ENCODE measurements around the gene MTUS2. TPM values are rescaled to one million over a fixed set of nuclear protein-coding genes. Genes with fewer than 3 reads are reported as not detected.

MTUS2 gene
- total RNA-seq, 1 experiment from 2014 or later: 0.25 TPM

DNA sequence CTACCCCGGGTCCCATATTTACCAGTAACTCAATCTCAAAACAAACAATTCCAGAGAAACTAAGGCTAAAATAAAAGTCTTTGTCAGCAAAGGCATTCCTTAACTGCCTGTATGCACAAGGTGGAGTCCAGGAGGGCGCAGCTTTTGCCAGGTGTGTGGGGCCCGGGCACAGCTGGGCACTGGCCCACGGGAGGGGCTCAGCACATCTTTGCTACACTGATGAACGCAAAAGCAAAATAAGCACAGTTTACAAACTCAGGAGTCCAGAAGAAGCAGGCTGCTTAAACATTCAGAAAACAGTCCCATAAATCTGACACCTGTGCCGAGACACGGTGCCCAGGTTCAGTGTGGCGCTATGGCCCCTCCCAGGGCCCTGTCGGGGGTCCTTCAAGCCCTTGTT, 704.5 kb downstream of the MTUS2 start:
- no peak for DNase-seq (ENCODE audit: low spot score)

DNA sequence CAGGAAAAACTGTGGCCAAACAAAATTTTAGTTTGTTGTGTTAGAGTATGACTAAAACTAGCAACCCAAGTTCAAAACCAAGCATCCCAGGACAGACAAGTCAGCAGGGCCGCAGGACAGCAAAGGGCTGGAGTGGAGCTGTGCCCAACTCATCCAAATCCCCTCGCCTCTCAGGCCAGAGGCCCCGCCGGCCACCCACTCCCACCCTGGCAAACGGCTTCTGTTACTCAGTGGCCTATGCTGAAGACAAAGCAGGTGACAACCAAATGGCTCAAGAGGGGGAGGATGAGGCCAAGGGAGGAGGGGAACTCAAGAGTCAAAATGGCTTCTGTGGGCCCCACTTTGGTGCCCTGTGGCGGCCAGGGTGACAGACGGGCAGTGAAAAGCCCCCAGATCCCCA, 705.6 kb downstream of the MTUS2 start:
- no peak for DNase-seq (ENCODE audit: low spot score)

DNA sequence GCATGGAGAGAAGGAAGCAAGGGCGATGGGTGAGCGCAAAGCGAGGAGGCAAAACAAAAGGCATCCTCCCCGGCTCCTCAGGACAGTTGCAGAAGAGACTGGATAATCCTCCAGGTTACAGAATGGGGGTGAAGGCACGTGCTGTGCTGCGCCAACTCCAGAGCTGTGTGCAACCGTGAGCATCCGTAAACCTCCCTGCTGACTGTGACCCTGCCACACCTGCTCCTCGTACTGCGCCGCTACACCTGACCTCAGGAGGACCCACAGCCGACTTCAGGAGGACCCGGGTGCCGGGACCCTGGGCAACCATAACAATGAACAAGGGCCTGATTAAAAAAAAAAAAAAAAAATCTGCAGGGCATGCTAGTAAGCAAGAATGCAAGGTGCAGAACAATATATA, 706.6 kb downstream of the MTUS2 start:
- no peak for DNase-seq (ENCODE audit: low spot score)

DNA sequence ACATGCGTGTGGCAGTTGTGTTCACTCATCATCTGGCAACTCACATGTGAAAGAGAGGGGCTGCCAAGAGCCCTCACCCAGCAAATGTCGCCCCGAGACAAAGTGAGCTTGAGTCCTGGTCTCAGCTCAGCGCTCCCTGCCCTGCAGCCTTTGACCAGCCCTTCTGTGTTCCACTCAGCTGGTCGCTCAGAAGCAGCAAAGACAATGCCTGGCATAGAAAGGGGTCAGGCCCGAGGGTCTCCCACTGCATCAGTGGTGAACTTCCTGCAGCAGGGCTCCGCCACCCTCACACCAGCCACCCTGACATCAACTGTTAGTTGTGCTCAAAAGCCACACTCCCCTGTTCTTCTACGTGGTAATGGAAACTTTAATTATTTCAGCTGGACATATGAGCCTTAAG, 707.4 kb downstream of the MTUS2 start:
- DNase-seq (ENCODE audit: low spot score): no peak

DNA sequence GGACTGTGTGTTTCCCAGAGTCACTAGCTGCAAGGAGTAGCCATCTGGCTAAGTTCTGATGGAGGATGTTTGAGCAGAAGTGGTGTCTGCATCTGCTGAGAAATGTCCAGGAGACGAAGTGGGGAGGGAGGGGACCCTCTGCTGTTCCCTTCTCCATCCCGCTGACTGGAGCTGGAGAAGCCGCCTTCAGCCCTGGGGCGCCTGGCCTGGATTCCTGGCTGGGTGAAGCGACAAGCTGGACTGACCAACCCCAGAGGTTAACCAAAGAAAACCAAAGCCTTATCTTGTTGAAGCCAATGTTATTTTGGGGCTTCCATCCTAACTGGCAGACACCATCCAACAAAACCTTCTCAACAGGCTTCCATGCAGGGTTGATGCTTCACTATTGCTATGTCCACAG, 707.8 kb downstream of the MTUS2 start:
- no peak for DNase-seq (ENCODE audit: low spot score)

DNA sequence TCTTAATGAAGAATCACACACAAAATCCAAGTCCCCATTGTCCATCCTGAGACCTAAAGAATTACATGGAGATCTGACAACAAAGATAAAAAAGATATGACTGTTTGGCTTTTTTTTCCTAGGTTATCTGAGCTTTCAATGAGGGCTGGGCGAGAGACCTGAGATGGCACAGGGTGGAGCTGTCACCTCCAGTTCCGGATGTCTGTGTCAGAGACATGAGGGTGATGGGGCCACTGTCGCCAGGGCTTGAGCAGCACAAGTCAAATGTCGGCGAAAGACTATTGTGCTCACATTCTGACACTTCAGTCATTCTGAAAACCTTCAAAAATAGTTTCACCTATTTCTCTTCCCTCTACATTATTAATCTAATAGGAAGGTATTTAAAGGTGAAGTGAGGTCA, 709.6 kb downstream of the MTUS2 start:
- no peak for DNase-seq (ENCODE audit: low spot score)

DNA sequence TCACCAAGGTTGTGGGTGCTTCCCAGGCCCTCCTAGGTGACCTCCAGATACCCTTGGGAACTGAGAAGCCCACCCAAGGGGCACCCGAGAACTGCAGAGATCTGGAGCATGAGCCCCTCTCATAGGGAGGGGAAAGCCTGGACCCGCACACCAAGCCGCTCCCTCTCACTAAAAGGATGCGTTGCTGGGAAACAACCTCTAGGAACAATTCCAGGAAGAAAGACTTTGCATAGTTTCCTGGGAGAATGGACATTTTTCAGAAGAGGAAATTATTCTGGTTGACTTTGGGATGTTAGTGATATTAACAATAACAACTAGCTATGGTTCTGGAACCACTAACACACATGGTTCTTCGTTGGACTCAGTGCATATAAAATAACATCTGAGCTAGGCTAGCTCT, 710.8 kb downstream of the MTUS2 start:
- DNase-seq (ENCODE audit: low spot score): no peak

DNA sequence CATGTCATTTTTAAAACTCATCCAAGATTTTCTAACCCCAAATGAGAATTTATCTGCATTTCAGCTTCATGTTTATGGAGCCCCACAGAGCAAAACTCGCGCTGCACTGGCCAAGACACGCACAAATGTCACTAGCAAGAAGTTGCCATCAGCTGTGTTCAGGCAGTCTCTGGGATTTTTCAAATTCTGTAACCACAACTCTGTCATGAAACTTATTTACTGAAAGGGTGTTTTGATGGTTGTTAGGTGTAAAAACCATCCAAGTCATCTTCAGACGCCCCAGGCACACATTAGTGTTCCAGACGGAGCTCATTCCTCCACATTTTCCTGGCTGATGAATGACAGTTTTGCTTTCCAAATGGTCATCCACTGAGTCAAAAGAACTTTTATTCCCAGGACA, 712.0 kb downstream of the MTUS2 start:
- no peak for DNase-seq (ENCODE audit: low spot score)

DNA sequence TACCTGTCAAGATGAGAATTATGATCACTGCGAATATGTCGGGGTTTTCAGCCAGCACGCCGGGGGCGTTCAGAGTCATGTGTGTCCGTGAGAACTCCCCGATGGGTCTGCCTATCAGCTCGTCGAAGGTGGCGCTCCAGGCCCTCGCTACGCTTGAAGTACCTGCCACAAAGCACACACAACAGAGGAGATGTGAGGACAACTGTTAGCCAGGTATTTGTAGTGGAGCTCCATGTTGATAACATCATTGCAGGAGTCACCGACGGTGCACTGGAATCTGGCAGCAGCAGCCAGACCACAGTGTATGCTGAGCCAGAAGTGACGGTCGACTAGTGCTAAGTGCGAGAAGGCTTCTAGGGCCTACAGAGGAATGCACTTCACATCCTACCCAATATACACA, 712.7 kb downstream of the MTUS2 start:
- no peak for DNase-seq (ENCODE audit: low spot score)

DNA sequence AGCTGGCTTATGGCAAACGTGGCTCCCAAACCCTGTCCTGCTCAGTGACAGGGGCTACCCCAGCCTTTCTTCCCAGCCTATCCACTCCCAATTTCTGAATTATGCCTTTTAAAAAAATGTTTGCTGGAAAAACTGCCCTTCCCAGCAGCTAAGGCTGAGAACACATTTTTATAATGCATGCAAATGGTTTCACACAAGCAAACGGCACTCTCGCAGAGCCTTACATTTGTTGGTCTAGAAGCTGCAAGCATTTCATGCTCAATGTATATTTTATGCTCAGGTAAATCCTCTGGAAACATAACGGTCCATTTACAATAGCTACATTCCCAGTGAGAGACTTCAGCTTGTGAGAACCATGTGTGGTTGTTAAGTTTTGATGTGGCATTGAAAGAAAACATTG, 713.9 kb downstream of the MTUS2 start:
- DNase-seq (ENCODE audit: low spot score): no peak

DNA sequence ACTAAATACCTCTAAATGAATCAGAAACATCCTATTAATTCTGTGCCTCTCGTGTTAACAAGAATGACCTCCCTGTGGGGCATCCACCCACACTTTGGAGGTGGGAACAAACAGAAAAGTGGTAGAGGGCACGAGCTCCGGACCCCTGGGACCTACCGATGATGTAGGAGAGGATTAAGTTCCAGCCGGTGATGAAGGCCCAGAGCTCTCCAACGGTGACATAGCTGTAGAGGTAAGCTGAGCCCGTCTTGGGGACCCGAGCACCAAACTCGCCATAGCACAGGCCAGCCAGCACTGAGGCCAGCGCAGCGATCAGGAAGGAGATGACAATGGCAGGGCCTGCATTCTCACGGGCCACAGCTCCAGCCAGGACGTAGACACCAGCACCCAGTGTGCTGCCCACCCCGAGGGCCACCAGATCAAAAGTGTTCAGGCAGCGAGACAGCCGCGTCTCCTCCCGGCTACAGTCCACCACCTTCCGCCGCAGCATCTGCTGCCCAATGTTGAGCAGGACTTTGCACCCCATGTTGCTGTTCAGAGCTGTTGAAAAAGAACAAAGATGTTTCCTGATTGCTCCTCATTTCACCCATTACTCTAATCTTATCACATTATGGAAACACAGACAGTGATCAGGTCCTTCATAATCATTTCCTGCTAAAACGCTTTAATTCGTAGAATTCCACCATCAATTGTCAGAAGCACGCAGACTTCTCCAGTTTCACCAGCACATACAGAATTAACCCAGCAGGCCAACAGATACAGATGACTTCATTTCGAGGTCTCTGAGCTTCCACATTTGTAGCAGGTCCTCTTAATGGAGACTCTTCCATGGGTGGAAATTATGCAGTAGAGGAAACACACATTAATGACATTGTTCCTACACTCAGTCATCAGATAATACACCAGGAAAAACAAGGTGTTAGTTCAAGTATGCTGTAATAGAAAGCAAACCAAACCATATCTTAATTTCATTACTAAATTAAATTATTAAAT, 715.8 kb downstream of the MTUS2 start:
- no peak for DNase-seq (ENCODE audit: low spot score)

DNA sequence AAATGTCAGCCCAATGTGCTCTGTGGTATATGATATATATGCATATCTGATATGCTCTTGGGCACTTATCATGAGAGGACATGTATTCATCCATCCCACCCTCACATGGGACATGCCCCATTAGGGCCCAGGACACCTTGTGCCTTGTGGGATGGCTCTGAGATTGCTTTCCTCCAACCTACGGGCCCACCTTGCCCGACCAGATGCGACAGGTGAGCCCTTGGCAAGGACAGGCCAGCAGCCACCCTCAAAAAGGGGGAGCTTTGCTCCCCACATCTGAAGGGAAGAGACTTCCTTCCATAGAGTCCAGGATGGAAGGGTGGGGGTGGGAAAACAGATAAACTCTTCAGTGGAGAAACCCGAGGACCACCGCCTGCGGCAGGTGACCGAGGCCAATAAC, 716.7 kb downstream of the MTUS2 start:
- DNase-seq (ENCODE audit: low spot score): no peak

DNA sequence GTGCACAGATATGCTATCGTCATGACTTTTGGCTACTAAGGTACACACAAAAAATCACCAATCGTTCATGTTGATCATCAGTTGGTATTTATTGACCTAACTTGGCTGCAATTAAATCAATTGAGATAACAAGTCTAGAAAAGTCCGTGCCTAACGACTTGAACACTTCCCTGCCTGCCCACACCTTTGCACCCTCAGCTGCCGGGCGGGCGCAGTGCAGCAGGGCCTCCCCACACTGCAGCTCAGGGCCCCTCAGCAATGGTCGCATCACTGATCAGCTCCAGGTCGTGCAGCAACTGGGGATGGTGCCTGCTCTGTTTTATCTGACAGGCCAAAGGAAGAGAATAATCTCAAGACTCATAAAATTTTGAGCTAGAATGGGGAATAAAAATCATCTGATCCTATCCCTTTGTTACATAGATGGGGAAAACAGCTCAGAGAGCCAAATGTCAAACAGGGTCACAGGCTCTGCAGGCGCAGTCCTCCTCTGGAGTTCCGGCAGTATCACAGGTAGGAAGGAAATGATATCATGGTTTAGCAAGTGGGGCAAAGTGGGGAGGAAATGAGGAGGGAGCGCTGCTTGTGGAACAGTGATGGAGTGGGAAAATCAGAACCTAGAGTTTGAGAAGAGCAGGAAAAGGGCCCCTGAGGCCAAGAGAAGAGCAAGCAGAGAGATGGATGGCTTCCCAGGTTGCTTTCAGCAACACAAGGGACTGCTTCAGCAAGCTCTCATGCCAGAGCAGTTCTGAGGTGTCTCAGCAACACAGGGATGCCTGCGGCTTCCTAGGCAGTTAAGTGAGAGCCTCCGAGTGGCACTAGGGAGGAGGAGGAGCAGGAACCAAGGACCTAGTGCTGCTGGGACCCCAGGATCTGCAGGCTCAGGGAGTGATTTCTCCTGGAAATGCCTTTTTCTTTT, 717.9 kb downstream of the MTUS2 start:
- DNase-seq (ENCODE audit: low spot score): no peak

DNA sequence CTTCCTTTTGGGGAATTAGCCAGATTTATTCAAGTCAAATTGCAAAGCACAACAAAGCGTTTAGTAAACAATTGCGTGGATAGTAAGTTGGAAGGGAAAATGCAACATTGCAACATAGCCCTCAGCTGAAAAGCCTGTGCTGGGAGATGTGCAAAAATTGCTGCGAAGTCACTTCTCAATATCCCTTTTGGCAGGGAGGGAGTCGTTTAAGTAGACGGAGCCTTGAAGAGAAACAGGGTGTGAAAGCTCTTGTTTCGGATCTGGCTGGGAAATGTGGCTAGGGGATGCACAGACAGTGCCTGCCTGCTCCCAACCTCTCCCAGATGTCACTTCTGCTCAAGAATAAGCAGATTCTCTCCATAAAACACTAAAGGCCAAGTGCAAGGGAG, 718.5 kb downstream of the MTUS2 start:
- no peak for DNase-seq (ENCODE audit: low spot score)

DNA sequence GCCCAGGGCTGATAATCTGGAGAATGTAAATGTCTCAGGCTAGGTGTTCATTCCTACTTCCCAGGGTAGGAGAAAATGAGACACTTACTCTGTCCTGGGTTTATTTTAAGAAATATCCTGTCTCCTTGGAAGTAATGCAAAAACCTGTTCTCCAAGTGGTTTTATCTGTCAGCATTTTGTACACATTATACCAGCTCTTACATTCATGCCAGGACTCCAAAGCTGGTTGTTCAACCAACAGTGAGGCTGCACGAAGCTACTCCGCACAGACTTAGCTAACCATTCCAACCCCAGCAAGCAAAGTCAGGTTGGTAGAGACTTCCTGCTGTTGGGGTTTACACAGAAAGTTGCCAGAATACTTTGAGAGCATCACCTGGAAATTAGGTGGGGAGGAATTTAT, 719.7 kb downstream of the MTUS2 start:
- no peak for DNase-seq (ENCODE audit: low spot score)

DNA sequence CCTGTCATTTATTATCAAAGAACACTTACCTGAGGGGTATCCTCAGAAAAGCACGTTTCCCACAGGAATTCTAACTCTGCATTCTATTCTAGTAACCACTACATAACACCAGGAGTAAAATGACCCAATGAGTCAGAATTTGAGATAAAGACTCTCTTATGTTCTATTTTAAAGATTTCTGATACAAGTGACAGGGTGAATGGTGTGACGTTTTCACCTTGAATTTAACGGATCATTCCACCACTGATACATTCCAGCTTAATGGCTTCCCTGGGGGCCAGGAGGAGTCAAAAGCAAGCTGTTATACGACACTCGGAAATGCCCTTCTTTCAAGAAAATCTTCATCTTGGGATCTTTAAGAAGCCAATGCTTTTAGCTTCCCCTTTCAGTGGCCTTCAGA, 720.2 kb downstream of the MTUS2 start:
- no peak for DNase-seq (ENCODE audit: low spot score)

DNA sequence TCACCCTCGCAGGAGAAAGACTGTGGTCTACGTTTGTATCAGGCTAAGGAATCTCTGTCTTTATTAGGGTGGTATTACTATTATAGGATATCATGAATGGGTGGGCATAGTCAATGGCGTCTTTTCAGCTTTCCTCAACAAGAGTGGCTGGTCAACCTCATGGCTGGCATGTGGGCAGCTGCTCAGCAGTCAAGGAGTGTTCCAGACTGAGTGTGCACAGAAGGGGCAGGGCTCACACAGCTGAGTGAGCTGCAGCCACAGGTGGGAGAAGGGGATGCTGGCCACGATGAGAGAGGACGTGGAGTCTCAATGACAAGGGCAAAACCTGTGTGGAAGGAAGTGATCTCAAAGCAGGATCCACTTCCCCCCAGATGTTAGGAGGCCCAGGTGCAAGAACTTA, 720.7 kb downstream of the MTUS2 start:
- DNase-seq (ENCODE audit: low spot score): no peak

DNA sequence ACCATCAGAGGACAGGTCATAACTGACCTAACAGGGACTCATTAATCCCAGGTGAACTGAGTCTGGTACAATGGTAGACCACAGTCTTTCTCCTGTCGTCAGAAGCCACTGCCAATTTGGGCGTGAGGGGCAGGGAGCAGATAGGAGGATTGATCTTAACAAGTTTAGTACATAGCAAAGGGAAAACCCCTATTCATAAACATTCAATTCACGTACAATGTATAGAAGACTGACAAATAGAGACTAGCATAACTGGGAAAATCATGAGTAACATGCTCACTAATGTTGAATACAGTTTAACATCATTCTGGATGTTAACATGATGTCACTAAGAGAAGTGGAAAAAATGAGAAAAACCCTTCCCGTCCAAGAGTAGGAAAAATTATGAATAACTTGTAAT, 721.3 kb downstream of the MTUS2 start:
- no peak for DNase-seq (ENCODE audit: low spot score)

DNA sequence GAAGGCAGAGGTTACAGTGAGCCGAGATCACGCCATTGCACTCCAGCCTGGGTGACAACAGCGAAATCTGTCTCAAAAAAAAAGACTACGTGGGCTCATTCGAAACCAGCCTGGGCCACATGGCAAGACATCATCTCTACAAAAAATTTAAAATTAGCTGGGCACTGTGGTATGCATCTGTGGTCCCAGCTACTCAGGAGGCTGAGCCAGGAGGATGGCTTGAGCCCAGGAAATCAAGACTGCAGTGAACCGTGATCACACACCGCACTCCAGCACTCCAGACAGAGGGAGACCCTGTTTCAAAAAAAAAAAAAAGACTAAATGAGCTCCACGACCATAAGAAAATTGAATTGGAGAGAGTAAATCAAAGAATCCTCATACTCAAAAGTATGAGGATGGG, 722.2 kb downstream of the MTUS2 start:
- DNase-seq (ENCODE audit: low spot score): no peak

DNA sequence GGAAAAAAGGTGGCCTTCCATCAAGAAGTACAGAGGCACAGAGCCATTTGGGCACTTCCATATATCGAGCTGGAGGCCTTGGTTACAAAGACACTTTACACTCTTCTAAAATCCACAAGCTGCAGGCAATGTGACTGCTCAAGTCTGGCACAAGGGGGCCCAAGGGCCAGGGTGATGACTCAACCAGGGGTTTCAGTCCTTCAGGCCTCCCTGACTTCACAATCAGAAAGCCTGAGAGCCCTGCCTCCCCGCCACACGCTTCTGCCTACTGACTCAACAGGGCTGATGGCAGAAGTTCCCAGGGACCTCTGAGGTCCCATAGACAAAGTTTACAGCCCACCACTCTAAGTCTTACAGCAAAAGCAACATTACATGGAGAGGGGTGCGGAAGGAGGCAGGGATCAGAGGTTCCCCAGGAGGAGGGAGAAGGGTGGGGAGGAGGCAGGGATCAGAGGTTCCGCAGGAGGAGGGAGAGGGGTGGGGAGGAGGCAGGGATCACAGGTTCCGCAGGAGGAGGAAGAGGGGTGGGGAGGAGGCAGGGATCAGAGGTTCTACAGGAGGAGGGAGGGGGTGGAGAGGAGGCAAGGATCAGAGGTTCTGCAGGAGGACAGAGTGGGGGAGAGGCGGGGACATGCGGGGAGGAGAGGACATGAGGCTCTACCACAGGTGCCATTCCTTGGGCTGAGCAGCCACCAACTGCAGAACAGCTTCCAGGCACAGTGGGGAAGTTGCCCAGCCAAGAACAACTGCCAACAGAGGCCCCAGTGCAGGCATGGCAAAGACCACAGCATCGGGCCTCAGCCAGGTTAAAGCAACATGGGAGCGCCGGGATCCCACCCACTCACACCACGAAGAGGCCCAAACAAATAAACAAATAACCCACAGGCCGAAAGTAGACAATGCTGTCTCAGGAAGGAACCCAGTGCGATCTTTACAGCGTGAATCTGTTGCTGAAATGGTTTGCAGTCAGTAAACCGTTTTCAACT, 723.4 kb downstream of the MTUS2 start:
- peak; percentile 13 for DNase-seq (ENCODE audit: low spot score)

DNA sequence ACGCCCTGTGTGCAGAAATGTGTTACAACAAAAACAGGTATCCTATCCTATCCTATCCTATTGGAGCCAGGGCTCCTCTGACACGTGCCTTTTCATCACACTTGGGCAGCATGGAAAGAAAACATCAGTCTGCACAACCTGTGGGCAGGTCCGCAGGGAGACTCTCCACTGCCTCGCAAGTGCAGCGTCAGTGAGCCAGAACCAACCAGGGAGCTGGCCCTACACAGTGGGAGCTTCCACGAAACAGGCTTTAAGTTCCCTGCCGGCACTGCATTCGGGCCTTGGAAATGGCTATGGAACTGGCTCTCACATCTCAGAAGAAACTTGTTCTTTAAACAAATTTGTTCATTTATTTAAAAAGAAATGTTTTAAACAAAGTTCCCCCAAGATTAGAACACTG, 725.8 kb downstream of the MTUS2 start:
- no peak for DNase-seq (ENCODE audit: low spot score)

DNA sequence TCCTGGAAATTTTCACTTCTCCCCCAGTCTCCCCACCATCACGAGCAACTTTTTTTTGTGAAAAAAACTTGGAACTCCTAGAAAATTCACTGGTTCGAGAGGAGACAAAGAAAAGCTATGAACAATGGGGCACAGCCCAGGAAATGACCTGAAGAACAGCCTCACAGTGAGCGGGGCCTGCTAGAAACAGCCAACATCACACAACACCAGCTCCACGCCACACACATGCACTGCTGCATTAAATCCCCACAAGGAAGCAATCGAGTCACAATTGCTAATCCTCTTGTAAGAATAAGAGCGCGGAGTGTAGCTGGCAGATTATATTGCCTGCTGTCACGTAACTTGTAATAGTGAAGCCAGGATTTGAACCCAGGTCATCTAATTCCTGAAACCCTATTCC, 726.5 kb downstream of the MTUS2 start:
- DNase-seq (ENCODE audit: low spot score): no peak
